ENCODE results near the gene UBA7. TPM values are rescaled to one million over a fixed set of nuclear protein-coding genes. Genes with fewer than 3 reads are reported as not detected.
"Not testable (repeated sequence)": the region's sequence is repeated elsewhere in the genome, so short reads cannot be mapped to it uniquely, and the experiment has no call there.

UBA7 gene
- total RNA-seq, 2 donors from 2014 or later = 11.3 to 12.2 TPM

- Histone ChIP-seq H3K27ac (no peak overlapping the region), H3K4me3 (no peak overlapping the region), H3K4me1 (peaks cover 0 to 42% of the 10 kb centered on the region in 2 donors), H3K9me3 (no peaks in the 10 kb centered on the region), H3K27me3 (no peaks in the 10 kb centered on the region), H3K36me3 (peaks cover 8% of the 10 kb centered on the region)
- TF ChIP-seq CTCF (IDR thresholded peaks at IDR 0.05) = no peak
- no peak for DNase-seq (ENCODE audit: low spot score)
Observed at GRCh38 chr3:49781415-49782199, 32.1 kb downstream of the UBA7 start.

- not testable (repeated sequence) for H3K36me3 ChIP-seq; DNase-seq (ENCODE audit: low spot score); H3K4me3 ChIP-seq; H3K27ac ChIP-seq; H3K27me3 ChIP-seq; H3K9me3 ChIP-seq
- H3K4me1 ChIP-seq = peaks cover 0 to 42% of the 10 kb centered on the region in 2 donors
Observed at GRCh38 chr3:49780975-49781365, 32.8 kb downstream of the UBA7 start.

GRCh38 chr3:49780080-49780974, 33.4 kb downstream of the UBA7 start:
- DNase-seq (ENCODE audit: low spot score) = no peak
- Histone ChIP-seq H3K4me3 (no peak overlapping the region), H3K36me3 (peaks cover 8% of the 10 kb centered on the region), H3K4me1 (peaks cover 0 to 39% of the 10 kb centered on the region in 2 donors), H3K9me3 (no peaks in the 10 kb centered on the region), H3K27ac (no peak overlapping the region), H3K27me3 (no peaks in the 10 kb centered on the region)
- no peak for TF ChIP-seq CTCF (IDR thresholded peaks at IDR 0.05)

- Histone ChIP-seq H3K27ac (no peak overlapping the region), H3K27me3 (no peaks in the 10 kb centered on the region), H3K4me3 (no peak overlapping the region), H3K4me1 (peaks cover 0 to 31% of the 10 kb centered on the region in 2 donors), H3K9me3 (no peaks in the 10 kb centered on the region), H3K36me3 (peaks cover 8% of the 10 kb centered on the region)
- DNase-seq (ENCODE audit: low spot score) = no peak
- TF ChIP-seq CTCF (IDR thresholded peaks at IDR 0.05) = no peak
Observed at GRCh38 chr3:49779358-49780079, 34.2 kb downstream of the UBA7 start.

- H3K27ac ChIP-seq; H3K27me3 ChIP-seq; DNase-seq (ENCODE audit: low spot score); H3K4me3 ChIP-seq; H3K4me1 ChIP-seq; H3K9me3 ChIP-seq; H3K36me3 ChIP-seq: not testable (repeated sequence)
Observed at GRCh38 chr3:49776101-49776500, 37.7 kb downstream of the UBA7 start.

- no peak for DNase-seq (ENCODE audit: low spot score)
- peaks cover 0 to 3% of the 10 kb centered on the region in 2 donors for H3K4me1 ChIP-seq
Observed at GRCh38 chr3:49775538-49775937, 38.2 kb downstream of the UBA7 start.

More at GRCh38 chr3:49775538-49775937, 38.2 kb downstream of the UBA7 start:
- H3K36me3 ChIP-seq = no peaks in the 10 kb centered on the region
- no peaks in the 10 kb centered on the region for H3K9me3 ChIP-seq
- no peaks in the 10 kb centered on the region for H3K27me3 ChIP-seq
- H3K27ac ChIP-seq = no peak overlapping the region
- no peak overlapping the region for H3K4me3 ChIP-seq
- no peak for TF ChIP-seq CTCF (IDR thresholded peaks at IDR 0.05)
